ENCODE results near the gene ARHGAP42.
A peak's percentile ranks its signal among the peaks of the same experiment; 100 is the strongest.

ARHGAP42 gene

DNA sequence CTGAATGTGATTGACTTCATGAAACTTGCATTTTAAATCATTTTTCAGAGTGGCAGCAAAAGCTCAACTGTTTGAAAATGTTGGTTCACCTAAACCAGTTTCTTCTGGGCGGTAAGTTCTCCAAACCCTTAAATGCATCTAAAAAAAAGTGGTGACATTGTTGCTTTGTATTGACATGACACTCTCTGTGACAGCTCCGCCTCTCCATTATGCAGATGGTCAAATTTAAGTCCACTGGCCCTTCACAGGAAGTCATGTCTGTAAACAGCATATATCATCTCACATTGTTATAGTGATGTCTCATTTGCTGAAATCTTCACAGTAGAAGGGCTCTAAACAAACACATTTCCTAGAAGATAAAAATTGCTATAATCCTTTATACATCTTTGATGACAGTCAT lies 291.9 kb downstream of the ARHGAP42 start:
- no peak overlapping the region for H2AFZ ChIP-seq (ENCODE audit: low read depth, low read length)
- no peak overlapping the region for H3K4me2 ChIP-seq (ENCODE audit: insufficient read depth, low read length)
- H3K4me1 ChIP-seq (ENCODE audit: insufficient read depth, low read length), result no peaks in the 10 kb centered on the region
- no peaks in the 10 kb centered on the region for H3K9me3 ChIP-seq (ENCODE audit: insufficient read depth, low read length, severe bottlenecking)
- no peak for ATAC-seq (ENCODE audit: insufficient read depth, low read depth)
- no peaks in the 10 kb centered on the region for H3K79me2 ChIP-seq (ENCODE audit: insufficient read depth, low read length)
- H4K20me1 ChIP-seq (ENCODE audit: insufficient read depth, low read length), result no peaks in the 10 kb centered on the region
- TF ChIP-seq CTCF (IDR thresholded peaks at IDR 0.05; ENCODE audit: borderline replicate concordance, extremely low read depth, low read length, poor library complexity, severe bottlenecking), result no peak
- no peak for TF ChIP-seq EZH2 (IDR thresholded peaks at IDR 0.05; ENCODE audit: borderline replicate concordance, low read depth, low read length, severe bottlenecking)
- no peak overlapping the region for H3K27ac ChIP-seq (ENCODE audit: low read length)
- 0 out of 2 replicates have a peak, but pooled peaks cover 8% of the 10 kb centered on the region for H3K36me3 ChIP-seq (ENCODE audit: insufficient read depth, low read length)
- no peak overlapping the region for H3K9ac ChIP-seq (ENCODE audit: low read depth, low read length)
- H3K27me3 ChIP-seq (ENCODE audit: insufficient read depth, low read length, poor library complexity), result no peaks in the 10 kb centered on the region
- DNase-seq, result no peak
- H3K4me3 ChIP-seq (ENCODE audit: low read depth in 1 of 2, low read length in 2 of 2), result no peak overlapping the region

- Histone ChIP-seq H3K4me2 (ENCODE audit: insufficient read depth, low read length) (no peak overlapping the region), H3K9me3 (ENCODE audit: insufficient read depth, low read length, severe bottlenecking) (no peaks in the 10 kb centered on the region), H3K4me3 (ENCODE audit: low read depth in 1 of 2, low read length in 2 of 2) (no peak overlapping the region), H3K9ac (ENCODE audit: low read depth, low read length) (no peak overlapping the region), H2AFZ (ENCODE audit: low read depth, low read length) (no peak overlapping the region), H3K4me1 (ENCODE audit: insufficient read depth, low read length) (no peaks in the 10 kb centered on the region), H3K36me3 (ENCODE audit: insufficient read depth, low read length) (0 out of 2 replicates have a peak, but pooled peaks cover 8% of the 10 kb centered on the region), H3K79me2 (ENCODE audit: insufficient read depth, low read length) (no peaks in the 10 kb centered on the region), H3K27ac (ENCODE audit: low read length) (no peak overlapping the region), H4K20me1 (ENCODE audit: insufficient read depth, low read length) (no peaks in the 10 kb centered on the region), H3K27me3 (ENCODE audit: insufficient read depth, low read length, poor library complexity) (no peaks in the 10 kb centered on the region)
- DNase-seq, result no peak
- no peak for ATAC-seq (ENCODE audit: insufficient read depth, low read depth)
- TF ChIP-seq EZH2 (IDR thresholded peaks at IDR 0.05; ENCODE audit: borderline replicate concordance, low read depth, low read length, severe bottlenecking) (no peak), CTCF (IDR thresholded peaks at IDR 0.05; ENCODE audit: borderline replicate concordance, extremely low read depth, low read length, poor library complexity, severe bottlenecking) (peak; percentile 34)
Measured at GRCh38 chr11:100980156-100980555, 293.1 kb downstream of the ARHGAP42 start.

- TF ChIP-seq EZH2 (IDR thresholded peaks at IDR 0.05; ENCODE audit: borderline replicate concordance, low read depth, low read length, severe bottlenecking) (no peak), CTCF (IDR thresholded peaks at IDR 0.05; ENCODE audit: borderline replicate concordance, extremely low read depth, low read length, poor library complexity, severe bottlenecking) (no peak)
- Histone ChIP-seq H3K9me3 (ENCODE audit: insufficient read depth, low read length, severe bottlenecking) (no peaks in the 10 kb centered on the region), H3K4me3 (ENCODE audit: low read depth in 1 of 2, low read length in 2 of 2) (no peak overlapping the region), H3K79me2 (ENCODE audit: insufficient read depth, low read length) (no peaks in the 10 kb centered on the region), H4K20me1 (ENCODE audit: insufficient read depth, low read length) (no peaks in the 10 kb centered on the region), H3K4me2 (ENCODE audit: insufficient read depth, low read length) (no peak overlapping the region), H3K4me1 (ENCODE audit: insufficient read depth, low read length) (no peaks in the 10 kb centered on the region), H3K9ac (ENCODE audit: low read depth, low read length) (no peak overlapping the region), H3K27ac (ENCODE audit: low read length) (no peak overlapping the region), H3K27me3 (ENCODE audit: insufficient read depth, low read length, poor library complexity) (no peaks in the 10 kb centered on the region), H2AFZ (ENCODE audit: low read depth, low read length) (no peak overlapping the region), H3K36me3 (ENCODE audit: insufficient read depth, low read length) (0 out of 2 replicates have a peak, but pooled peaks cover under 1% of the 10 kb centered on the region)
- no peak for ATAC-seq (ENCODE audit: insufficient read depth, low read depth)
- DNase-seq, result no peak
Measured at GRCh38 chr11:100981196-100981824, 294.2 kb downstream of the ARHGAP42 start.

Measured in DND-41 (cell line).